Cerebellar cortex (tissue), 1 donor: ENCODE data around the gene CSNK1A1.
"Not testable (repeated sequence)": the region's sequence is repeated elsewhere in the genome, so short reads cannot be mapped to it uniquely, and the experiment has no call there.

Source experiments
- DNase-seq: peaks from one replicate; pipeline ENCODE4 v3.0.0-alpha.2; 2015; ENCODE audit warnings: low spot score

Gene CSNK1A1

DNA sequence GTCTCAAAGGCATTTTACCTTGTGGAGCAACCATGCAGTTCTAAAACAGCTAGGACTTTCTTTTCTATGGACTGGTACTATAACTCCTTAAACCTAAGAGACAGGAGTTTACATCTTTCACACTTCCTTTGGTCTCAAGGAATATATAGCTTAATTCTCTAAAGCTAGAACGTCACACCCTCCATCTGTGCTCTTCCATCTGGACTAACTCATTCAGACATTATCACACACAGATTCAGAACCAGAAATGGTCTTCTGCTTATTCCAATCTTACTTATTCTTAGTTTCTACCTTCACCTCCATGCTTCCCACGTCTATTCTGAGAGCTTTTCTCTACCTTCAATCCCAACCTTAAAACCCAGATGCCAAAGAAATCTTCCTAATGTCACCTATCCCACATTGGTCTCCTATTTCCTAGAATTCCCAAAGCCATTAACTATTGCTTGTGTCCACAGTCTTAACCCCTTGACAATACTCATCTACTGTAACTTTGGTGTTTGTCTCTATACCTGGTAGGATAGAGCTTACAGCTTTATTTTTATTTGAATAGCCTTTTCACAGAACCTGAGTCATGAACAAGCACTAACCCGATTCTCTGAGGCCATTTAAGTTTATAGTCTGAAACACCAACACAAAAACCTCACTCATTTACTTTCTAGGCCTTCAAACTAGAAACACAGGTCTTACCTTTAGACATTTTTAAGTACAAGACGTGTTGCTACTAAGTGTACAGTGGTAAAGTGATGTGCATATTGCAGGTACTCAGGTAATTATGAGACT lies 22.8 kb downstream of the CSNK1A1 start:
- DNase-seq = no peak

DNA sequence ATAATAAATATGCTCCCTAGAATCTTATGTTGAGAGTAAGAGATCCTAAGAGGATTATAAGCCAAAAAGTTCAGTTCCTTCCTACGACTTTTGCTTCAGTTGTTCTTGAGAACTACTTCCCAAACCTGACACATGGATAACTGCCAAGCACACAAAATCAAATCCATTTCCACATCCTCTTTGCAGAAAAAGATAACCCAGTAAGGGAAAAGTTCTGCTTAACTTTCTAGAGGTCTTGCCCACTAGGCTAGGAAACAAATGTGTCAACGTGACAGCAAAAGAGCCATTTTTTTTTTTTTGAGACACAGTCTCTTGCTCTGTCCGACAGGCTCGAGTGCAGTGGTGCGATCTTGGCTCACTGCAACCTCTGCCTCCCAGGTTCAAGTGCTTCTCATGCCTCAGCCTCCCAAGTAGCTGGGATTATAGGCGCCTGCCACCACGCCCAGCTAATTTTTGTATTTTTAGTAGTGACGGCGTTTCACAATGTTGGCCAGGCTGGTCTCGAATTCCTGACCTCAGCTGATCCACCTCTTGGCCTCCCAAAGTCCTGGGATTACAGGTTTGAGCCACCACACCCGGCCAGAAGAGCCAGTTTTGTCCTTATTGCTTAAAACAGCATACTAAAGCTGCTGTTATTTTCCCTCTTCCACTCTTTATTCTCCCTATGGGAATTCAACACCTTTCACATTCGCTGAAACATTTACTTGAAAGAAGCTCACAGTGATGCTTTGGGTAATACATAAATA lies 24.2 kb downstream of the CSNK1A1 start:
- no peak for DNase-seq

GRCh38 chr5:149521739-149522685 lies 29.2 kb downstream of the CSNK1A1 start:
- DNase-seq = no peak

DNA sequence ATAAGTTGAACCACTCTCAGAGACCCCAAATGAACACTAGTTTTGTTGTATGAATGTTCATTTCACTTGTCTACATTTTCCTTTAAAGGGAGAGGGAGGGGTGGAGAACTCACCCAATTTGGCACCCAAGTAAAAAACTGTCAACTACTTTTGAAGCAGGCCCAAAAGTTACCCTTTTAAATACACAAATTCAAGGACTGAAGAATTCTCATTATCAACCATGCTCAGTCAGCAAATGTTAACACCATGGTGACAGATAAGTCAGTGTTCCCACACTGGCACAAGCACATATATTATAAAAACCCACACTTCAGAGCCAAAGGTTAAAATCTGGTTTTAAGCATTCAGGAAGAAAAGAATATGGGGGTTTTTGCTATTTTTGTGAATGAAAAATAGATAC lies 31.6 kb downstream of the CSNK1A1 start:
- DNase-seq = no peak

- no peak for DNase-seq
These were observed 32.6 kb downstream of the CSNK1A1 start for GRCh38 chr5:149518620-149519019.

GRCh38 chr5:149517461-149518122 lies 33.6 kb downstream of the CSNK1A1 start:
- peak; percentile 80 for DNase-seq

GRCh38 chr5:149514512-149514911 lies 36.7 kb downstream of the CSNK1A1 start:
- no peak for DNase-seq

DNA sequence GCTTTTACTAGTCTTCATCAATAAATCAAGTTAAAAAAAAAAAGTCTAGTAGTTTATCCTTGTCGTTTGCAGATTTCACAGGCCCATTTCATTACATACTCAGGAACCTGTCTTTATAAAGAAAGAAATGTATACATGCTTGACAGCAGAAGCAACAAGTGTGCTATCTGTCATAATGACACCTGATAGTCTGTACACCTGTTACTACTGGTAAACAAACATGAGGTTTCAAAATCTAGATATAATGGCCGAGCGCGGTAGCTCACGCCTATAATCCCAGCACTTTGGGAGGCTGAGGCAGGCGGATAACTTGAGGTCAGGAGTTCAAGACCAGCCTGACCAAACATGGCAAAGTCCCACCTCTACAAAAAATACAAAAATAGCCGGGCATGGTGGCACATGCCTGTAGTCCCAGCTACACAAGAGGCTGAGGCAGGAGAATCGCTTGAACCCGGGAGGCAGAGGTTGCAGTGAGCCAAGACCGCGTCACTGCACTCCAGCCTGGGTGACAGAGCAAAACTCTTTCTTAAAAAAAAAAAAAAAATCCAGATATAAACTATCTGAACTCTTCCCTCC lies 37.8 kb downstream of the CSNK1A1 start:
- not testable (repeated sequence) for DNase-seq

DNA sequence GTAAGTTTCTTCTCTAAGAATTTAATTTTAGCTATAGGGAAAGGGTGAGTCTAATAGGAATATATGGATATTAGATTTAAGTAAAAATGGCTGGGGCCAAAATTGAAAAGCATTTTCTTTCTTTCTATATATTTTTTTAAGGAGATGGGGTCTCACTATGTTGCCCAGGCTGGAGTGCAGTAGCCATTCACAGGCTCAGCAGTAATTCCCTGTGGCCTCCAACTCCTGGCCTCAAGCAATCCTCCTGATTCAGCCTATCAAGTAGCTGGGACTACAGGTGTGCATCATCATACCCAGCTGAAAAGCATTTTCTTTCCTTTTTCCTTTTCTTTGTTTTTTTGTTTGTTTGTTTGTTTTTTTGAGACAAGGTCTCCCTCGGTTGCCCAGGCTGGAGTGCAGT lies 41.1 kb downstream of the CSNK1A1 start:
- no peak for DNase-seq

DNA sequence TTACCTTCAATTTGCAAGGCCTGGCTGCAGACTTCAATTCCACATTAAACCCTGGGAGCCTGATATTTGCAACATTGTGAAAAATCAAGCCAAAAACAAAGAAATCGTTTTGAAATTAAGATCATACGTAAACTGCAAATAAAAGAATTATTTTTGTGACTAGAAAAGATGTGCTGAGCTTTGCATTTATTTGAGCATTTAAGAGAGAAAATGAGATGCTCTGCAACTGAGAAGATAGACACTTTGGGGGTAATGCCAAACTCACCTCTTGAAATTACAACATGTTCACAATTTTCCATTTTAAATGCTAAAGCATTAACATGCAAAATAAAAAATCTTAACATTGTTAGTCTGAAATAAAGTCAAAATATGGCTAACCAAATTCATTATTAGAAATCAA lies 46.6 kb downstream of the CSNK1A1 start:
- DNase-seq = no peak

GRCh38 chr5:149503006-149503405 lies 48.2 kb downstream of the CSNK1A1 start:
- DNase-seq = no peak

DNA sequence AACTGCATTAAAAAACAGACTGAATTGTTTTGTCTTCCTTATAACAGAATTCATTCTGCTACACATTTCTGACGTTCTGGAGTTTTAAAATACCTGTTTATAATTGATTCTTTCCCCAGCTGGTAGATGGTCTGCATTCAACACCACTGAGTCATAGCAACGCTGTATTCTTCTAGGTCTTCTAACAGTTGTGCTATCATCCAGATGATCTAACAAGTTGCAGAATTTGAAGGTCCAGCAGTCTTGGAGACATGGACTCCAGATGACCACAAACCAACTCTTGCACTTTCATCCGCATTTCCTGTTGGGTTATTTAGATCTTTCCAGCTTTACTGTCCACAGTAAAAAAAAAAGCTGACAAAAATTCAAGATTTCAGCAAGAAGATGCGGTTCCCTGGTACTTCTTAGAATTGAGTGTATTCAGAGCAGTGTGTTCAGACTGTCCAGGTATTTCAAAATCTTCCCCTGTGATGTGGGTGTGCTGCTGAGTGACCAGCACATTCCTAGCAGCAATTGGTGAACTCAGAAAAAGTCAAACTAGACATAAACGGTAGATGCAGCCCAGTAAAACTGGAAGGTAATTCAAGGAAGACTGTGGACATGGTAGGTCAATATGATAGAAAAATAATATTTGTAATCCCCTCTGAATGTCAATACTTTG lies 50.2 kb downstream of the CSNK1A1 start:
- no peak for DNase-seq

GRCh38 chr5:149498724-149499336 lies 52.4 kb downstream of the CSNK1A1 start:
- no peak for DNase-seq

DNA sequence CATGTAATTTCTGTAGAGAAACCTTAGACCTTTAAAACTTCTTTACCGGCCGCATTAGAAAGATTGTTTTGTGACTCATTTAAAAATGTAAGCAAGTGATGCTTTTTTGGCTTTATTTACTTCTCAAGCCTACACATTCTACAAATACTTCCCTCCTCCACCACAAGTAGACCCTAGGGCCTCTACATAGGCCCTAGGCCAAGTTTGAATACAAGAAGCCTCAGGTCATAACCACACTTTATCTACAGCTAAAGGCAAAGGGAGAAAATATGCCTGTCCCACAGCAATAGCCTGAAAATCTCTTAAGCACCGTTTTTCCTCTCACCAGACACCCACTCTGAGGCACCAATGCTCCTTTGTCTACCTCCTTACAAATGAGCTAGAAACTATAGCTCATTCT lies 53.9 kb downstream of the CSNK1A1 start:
- DNase-seq = no peak

- DNase-seq = no peak
These were observed 54.3 kb downstream of the CSNK1A1 start for GRCh38 chr5:149496917-149497316.

GRCh38 chr5:149496166-149496565 lies 55.1 kb downstream of the CSNK1A1 start:
- no peak for DNase-seq

- DNase-seq = no peak
These were observed 55.6 kb downstream of the CSNK1A1 start for GRCh38 chr5:149495673-149496072.

DNA sequence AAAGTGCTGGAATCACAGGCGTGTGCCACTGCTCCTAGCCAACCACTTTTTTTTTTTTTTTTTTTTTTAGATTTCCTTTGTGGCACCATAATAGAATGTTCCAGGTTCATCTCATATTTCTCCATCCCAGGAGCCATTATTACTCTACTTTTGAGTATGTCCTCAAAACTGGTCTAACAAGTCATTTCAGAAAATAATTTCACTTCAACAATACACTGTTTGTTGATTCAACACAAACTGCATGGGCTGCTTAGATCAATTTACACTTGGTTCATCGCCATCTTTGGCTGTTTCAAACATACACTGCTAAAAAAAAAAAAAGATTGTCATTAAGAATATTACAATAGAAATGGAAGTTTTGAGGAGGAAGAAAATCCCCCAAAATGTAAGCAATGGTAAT lies 57.9 kb downstream of the CSNK1A1 start:
- DNase-seq = no peak

DNA sequence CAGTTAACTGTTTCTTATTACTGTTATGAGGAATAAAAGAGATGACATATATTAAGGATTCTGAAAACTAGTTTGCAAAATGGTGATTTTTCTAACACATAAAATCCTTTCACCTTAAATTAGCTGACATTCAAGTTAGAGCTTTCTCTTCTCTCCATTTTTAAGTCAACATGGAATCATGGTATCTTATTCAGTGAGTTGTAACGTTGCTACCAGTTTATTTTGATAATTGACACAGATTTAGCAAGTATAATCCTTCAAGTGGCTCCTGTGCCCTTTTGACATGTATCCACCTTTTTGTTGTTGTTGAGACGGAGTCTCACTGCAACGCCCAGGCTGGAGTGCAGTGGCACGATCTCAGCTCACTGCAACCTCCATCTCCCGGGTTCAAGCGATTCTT lies 58.5 kb downstream of the CSNK1A1 start:
- no peak for DNase-seq
